ENCODE results near the gene COX8C.

GRCh38 chr14:93328546-93328945 lies 18.4 kb upstream of the COX8C start:
- no peak for TF ChIP-seq CTCF (IDR thresholded peaks at IDR 0.05)
- no peak for TF ChIP-seq POLR2A (IDR thresholded peaks at IDR 0.05)

Measured in right lobe of liver (tissue), 4 donors.